Endothelial cell of umbilical vein (primary cell): Measurements from ENCODE around the gene PIK3CG. TPM values are rescaled to one million over a fixed set of nuclear protein-coding genes. Genes with fewer than 3 reads are reported as not detected.
"Not testable (repeated sequence)": the region's sequence is repeated elsewhere in the genome, so short reads cannot be mapped to it uniquely, and the experiment has no call there.

Experiments used
- BruUV-seq: library from RNA; stranded (reverse); fragments of 400-500 nt; replicated peaks from 2 replicates; lab custom pipeline; 2021; lab: Mats Ljungman, UMichigan
- CTCF ChIA-PET: fragments of 300-600, 350-600 bp; sonication (Branson Sonifier 250); formaldehyde crosslinking; loops from one replicate; lab custom pipeline; 2021; ENCODE audit warnings: antibody characterized with exemption, inconsistent platforms; lab: Charles Lee
- POLR2A ChIA-PET: fragments of 300-600, 350-600 bp; sonication (Branson Sonifier 250); formaldehyde crosslinking; loops from one replicate; lab custom pipeline; 2021; ENCODE audit warnings: antibody characterized with exemption, inconsistent platforms; lab: Charles Lee
- DNase-seq: peaks from one replicate; pipeline ENCODE4 v3.0.0-alpha.2; 2011; ENCODE audit warnings: low read depth, low spot score
- FAIRE-seq: peaks from 2 replicates; lab custom pipeline; 2011; peaks lifted over from hg19 to GRCh38; lab: Jason Lieb, UNC
- H2AFZ ChIP-seq: 2 replicates; pipeline ENCODE4 v1.6.0; 2012; ENCODE audit warnings: low read depth, low read length, control low read depth, inconsistent platforms
- H3K27ac ChIP-seq: 2 replicates; pipeline ENCODE4 v1.5.1; 2011; ENCODE audit warnings: low read depth, mild to moderate bottlenecking, control low read depth, low read length, moderate library complexity; ENCODE audit not compliant: insufficient read depth
- H3K27me3 ChIP-seq, 2 experiments: 2 replicates each; pipeline versions ENCODE4 v1.6.0 to v1.6.1; 2011; ENCODE audit warnings: low read length in 2 of 2, mixed read lengths in 1 of 2; ENCODE audit not compliant: control insufficient read depth in 2 of 2, insufficient read depth in 2 of 2
- H3K36me3 ChIP-seq, 2 experiments: 2 replicates in 1 of 2; 3 replicates in 1 of 2; pipeline ENCODE4 v1.5.1; 2011; ENCODE audit warnings: low read length in 2 of 2, mild to moderate bottlenecking in 1 of 2, moderate library complexity in 1 of 2; ENCODE audit not compliant: control insufficient read depth in 2 of 2, insufficient read depth in 2 of 2; ENCODE audit errors: extremely low read depth in 1 of 2
- H3K4me1 ChIP-seq: 3 replicates; pipeline ENCODE4 v1.5.1; 2011; ENCODE audit warnings: mild to moderate bottlenecking, low read length; ENCODE audit not compliant: control insufficient read depth, insufficient read depth; ENCODE audit errors: extremely low read depth
- H3K4me2 ChIP-seq: 2 replicates; pipeline ENCODE4 v1.6.1; 2011; ENCODE audit warnings: low read length, control low read depth, mixed read lengths; ENCODE audit not compliant: insufficient read depth
- H3K4me3 ChIP-seq, 3 experiments: fragments of 200-600 bp in 1 of 3; sonication (generic), shearing (Covaris generic) in 1 of 3; replicated peaks in 1 of 3; 2 replicates each; pipeline ENCODE4 v1.5.1; 2011 to 2016; ENCODE audit warnings: control low read depth in 3 of 3, low read length in 3 of 3, mild to moderate bottlenecking in 2 of 3, inconsistent platforms in 1 of 3, low read depth in 1 of 3, moderate library complexity in 1 of 3; ENCODE audit not compliant: insufficient read depth in 1 of 3
- H3K79me2 ChIP-seq: 2 replicates; pipeline ENCODE4 v1.6.0; 2012; ENCODE audit warnings: low read length, inconsistent platforms; ENCODE audit not compliant: control insufficient read depth, insufficient read depth
- H3K9ac ChIP-seq: replicated peaks from 2 replicates; pipeline ENCODE3; 2011; ENCODE audit warnings: low read length, control low read depth; ENCODE audit not compliant: insufficient read depth; ENCODE audit errors: extremely low read depth
- H3K9me1 ChIP-seq: replicated peaks from 3 replicates; pipeline ENCODE4 v1.6.0; 2011; ENCODE audit warnings: mild to moderate bottlenecking, low read length; ENCODE audit not compliant: control insufficient read depth, insufficient read depth; ENCODE audit errors: extremely low read depth
- H3K9me3 ChIP-seq: replicated peaks from 2 replicates; pipeline ENCODE4 v1.5.1; 2012; ENCODE audit warnings: low read length, inconsistent platforms; ENCODE audit not compliant: control insufficient read depth, insufficient read depth
- H4K20me1 ChIP-seq: replicated peaks from 2 replicates; pipeline ENCODE3; 2011; ENCODE audit warnings: mild to moderate bottlenecking, low read length; ENCODE audit not compliant: control insufficient read depth, insufficient read depth; ENCODE audit errors: extremely low read depth
- EZH2 ChIP-seq: IDR thresholded peaks from 2 replicates; pipeline ENCODE4 v1.6.1; 2012; ENCODE audit warnings: borderline replicate concordance, low read depth, mild to moderate bottlenecking, moderate library complexity, low read length, inconsistent platforms; ENCODE audit not compliant: severe bottlenecking
- FOS ChIP-seq: IDR thresholded peaks from 2 replicates; pipeline ENCODE4 v1.6.1; 2011; ENCODE audit warnings: mild to moderate bottlenecking, low read length, moderate library complexity, borderline replicate concordance; ENCODE audit not compliant: insufficient read depth
- GATA2 ChIP-seq: IDR thresholded peaks from 2 replicates; pipeline ENCODE4 v1.7.0; 2011; ENCODE audit warnings: low read depth, mild to moderate bottlenecking, moderate library complexity, mixed read lengths, low read length; ENCODE audit not compliant: insufficient read length, insufficient read depth
- JUN ChIP-seq: IDR thresholded peaks from 2 replicates; pipeline ENCODE4 v1.6.1; 2011; ENCODE audit warnings: borderline replicate concordance, low read depth; ENCODE audit not compliant: insufficient read length, insufficient read depth
- MYC ChIP-seq: IDR thresholded peaks from one replicate; pipeline ENCODE4 v1.6.1; 2011; ENCODE audit warnings: mild to moderate bottlenecking, low read depth, low read length
- POLR2A ChIP-seq: IDR thresholded peaks from 2 replicates; pipeline ENCODE4 v1.6.1; 2012; ENCODE audit warnings: low read depth, mild to moderate bottlenecking, control low read depth, low read length
- POLR2AphosphoS5 ChIP-seq: IDR thresholded peaks from 2 replicates; pipeline ENCODE4 v1.6.1; 2012; ENCODE audit warnings: low read depth, mild to moderate bottlenecking, control low read depth, low read length, moderate library complexity; ENCODE audit not compliant: insufficient read depth
- dilution Hi-C: fragments of 300-500 bp; cut with MboI; formaldehyde crosslinking; loops from one replicate; pipeline ENCODE4 v1.15.0; 2019; ENCODE audit warnings: low sequenced_read_pairs; ENCODE audit not compliant: extremely low pct_ligation_motif_present
- intact Hi-C: fragments of 100-400 bp; cut with micrococcal nuclease; formaldehyde crosslinking; loops from one replicate; pipeline ENCODE4 v1.10.0; 2022
- polyA plus RNA-seq, 4 experiments: library from polyadenylated mRNA; depleted of rRNA in 3 of 4; stranded (reverse) in 3 of 4; unstranded in 1 of 4; fragments of >200 nt; gene quantifications; 2 replicates each; pipeline versions ENCODE4 v1.2.1 to v1.2.3, GENCODE V29; 2011 to 2012; ENCODE audit warnings: missing spikeins in 1 of 4
- total RNA-seq: library from RNA; stranded (reverse); gene quantifications from 2 replicates; pipeline ENCODE4 v1.2.3, GENCODE V29; 2021
- TF ChIP-seq, protein P1 (sequence below): IDR thresholded peaks from 2 replicates; pipeline ENCODE4 v1.6.1; 2011; ENCODE audit not compliant: insufficient read depth, insufficient read length
- TF ChIP-seq, protein P2 (sequence below), 2 donors: IDR thresholded peaks; 1 replicate in 1 of 2; 2 replicates in 1 of 2; pipeline ENCODE4 v1.5.1; 2011; ENCODE audit warnings: low read length in 2 of 2, mild to moderate bottlenecking in 2 of 2, moderate library complexity in 2 of 2, control low read depth in 1 of 2, inconsistent platforms in 1 of 2, low read depth in 1 of 2; ENCODE audit not compliant: insufficient read depth in 1 of 2; ENCODE audit errors: extremely low read depth in 1 of 2

PIK3CG gene
- total and polyA plus RNA-seq, 2 donors (not counting 3 experiments of a cell fraction or from before 2014, with no cell fraction given) = 1.2 to 6.2 TPM

DNA sequence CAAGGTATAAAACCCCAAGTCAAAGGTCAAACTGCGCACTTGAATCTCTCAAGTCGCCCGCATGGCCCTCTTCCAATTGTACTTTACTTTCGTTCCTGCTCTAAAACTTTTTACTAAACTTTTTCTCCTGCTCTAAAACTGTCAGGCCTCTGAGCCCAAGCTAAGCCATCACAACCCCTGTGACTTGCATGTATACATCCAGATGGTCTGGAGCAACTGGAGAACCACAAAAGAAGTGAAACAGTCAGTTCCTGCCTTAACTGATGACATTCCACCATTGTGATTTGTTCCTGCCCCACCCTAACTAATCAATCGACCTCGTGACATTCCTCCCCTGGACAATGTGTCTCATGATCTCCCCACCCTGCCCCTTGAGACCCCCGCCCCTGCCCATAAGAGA, 35.6 kb upstream of the PIK3CG start:
- Histone ChIP-seq H3K27me3 (no peaks in the 10 kb centered on the region), H2AFZ (no peak overlapping the region), H4K20me1 (no peaks in the 10 kb centered on the region), H3K36me3 (no peaks in the 10 kb centered on the region), H3K79me2 (no peaks in the 10 kb centered on the region), H3K9me1 (no peaks in the 10 kb centered on the region), H3K4me2 (no peak overlapping the region), H3K4me1 (no peaks in the 10 kb centered on the region), H3K27ac (no peak overlapping the region), H3K4me3 (no peak overlapping the region), H3K9me3 (no peaks in the 10 kb centered on the region), H3K9ac (no peak overlapping the region)
- BruUV-seq = no TSS peak
- intact Hi-C loops (no loop called here), dilution Hi-C loops (no loop called here)
- no peak for FAIRE-seq
- TF ChIP-seq MYC = no peak
- TF ChIP-seq POLR2A = no peak
- TF ChIP-seq GATA2 = no peak
- no peak for TF ChIP-seq POLR2AphosphoS5
- TF ChIP-seq, protein P1, sequence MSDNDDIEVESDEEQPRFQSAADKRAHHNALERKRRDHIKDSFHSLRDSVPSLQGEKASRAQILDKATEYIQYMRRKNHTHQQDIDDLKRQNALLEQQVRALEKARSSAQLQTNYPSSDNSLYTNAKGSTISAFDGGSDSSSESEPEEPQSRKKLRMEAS = no peak
- TF ChIP-seq EZH2 = no peak
- TF ChIP-seq, protein P2, sequence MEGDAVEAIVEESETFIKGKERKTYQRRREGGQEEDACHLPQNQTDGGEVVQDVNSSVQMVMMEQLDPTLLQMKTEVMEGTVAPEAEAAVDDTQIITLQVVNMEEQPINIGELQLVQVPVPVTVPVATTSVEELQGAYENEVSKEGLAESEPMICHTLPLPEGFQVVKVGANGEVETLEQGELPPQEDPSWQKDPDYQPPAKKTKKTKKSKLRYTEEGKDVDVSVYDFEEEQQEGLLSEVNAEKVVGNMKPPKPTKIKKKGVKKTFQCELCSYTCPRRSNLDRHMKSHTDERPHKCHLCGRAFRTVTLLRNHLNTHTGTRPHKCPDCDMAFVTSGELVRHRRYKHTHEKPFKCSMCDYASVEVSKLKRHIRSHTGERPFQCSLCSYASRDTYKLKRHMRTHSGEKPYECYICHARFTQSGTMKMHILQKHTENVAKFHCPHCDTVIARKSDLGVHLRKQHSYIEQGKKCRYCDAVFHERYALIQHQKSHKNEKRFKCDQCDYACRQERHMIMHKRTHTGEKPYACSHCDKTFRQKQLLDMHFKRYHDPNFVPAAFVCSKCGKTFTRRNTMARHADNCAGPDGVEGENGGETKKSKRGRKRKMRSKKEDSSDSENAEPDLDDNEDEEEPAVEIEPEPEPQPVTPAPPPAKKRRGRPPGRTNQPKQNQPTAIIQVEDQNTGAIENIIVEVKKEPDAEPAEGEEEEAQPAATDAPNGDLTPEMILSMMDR (IDR thresholded peaks at IDR 0.05; ENCODE audit: extremely low read depth in 1 of 2, insufficient read depth in 1 of 2, low read depth in 1 of 2, low read length in 2 of 2) = no peak
- no peak for TF ChIP-seq FOS
- TF ChIP-seq JUN = no peak
- ChIA-PET POLR2A (no interaction called here), CTCF (no interaction called here)
- DNase-seq = no peak

DNA sequence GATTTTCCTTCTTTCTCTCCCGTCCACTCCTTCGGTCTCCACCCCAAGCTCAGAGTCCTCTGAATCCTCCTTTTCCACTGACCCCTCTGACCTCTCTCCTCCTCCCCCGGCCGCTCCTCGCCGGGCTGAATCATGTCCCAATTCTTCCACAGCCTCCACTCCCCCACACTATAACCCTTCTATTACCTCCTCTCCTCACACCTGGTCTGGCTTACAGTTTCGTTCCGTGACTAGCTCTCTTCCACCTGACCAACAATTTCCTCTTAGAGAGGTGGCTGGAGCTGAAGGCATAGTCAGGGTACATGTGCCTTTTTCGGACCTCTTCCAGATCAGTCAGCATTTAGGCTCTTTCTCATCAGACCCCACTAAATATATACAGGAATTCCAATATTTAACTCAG, 34.2 kb upstream of the PIK3CG start:
- FAIRE-seq, H3K4me2 ChIP-seq, H3K27ac ChIP-seq, H3K4me1 ChIP-seq, POLR2A ChIA-PET, H3K79me2 ChIP-seq, H3K9me3 ChIP-seq, intact Hi-C loops, CTCF ChIA-PET, H3K27me3 ChIP-seq, BruUV-seq, H3K9ac ChIP-seq, H4K20me1 ChIP-seq, dilution Hi-C loops, DNase-seq, H3K4me3 ChIP-seq, H2AFZ ChIP-seq, H3K36me3 ChIP-seq, H3K9me1 ChIP-seq: not testable (repeated sequence)
